ENCODE data around the gene MVB12B. TPM values are rescaled to one million over a fixed set of nuclear protein-coding genes. Genes with fewer than 3 reads are reported as not detected.

Gene MVB12B
- polyA plus RNA-seq, 1 donor from 2014 or later: 39.5 TPM

- Histone ChIP-seq H3K9me2 (ENCODE audit: insufficient read depth, low read length) (no peaks in the 10 kb centered on the region), H3K4me2 (ENCODE audit: low read length) (no peak overlapping the region), H3K27me3 (ENCODE audit: insufficient read depth, low read depth, low read length) (no peaks in the 10 kb centered on the region), H3F3A (ENCODE audit: insufficient read depth, low read length, poor library complexity, severe bottlenecking) (no peaks in the 10 kb centered on the region), H4K20me1 (ENCODE audit: insufficient read depth) (no peaks in the 10 kb centered on the region), H3K4me3 (ENCODE audit: low read length) (no peak overlapping the region), H3K36me3 (ENCODE audit: insufficient read depth, low read length) (no peaks in the 10 kb centered on the region), H3K27ac (ENCODE audit: low read length) (no peak overlapping the region), H3K9ac (ENCODE audit: low read length) (no peak overlapping the region), H2AFZ (ENCODE audit: low read depth, low read length) (no peak overlapping the region), H3K79me2 (replicated peaks; ENCODE audit: insufficient read depth, low read length) (no peaks in the 10 kb centered on the region), H3K9me3 (ENCODE audit: low read length) (no peaks in the 10 kb centered on the region)
- TF ChIP-seq EP300 (conservative IDR thresholded peaks at IDR 0.05; ENCODE audit: poor library complexity, severe bottlenecking) (no peak), SMC3 (conservative IDR thresholded peaks at IDR 0.05; ENCODE audit: poor library complexity) (no peak), REST (IDR thresholded peaks at IDR 0.05; ENCODE audit: borderline replicate concordance) (no peak), MXI1 (conservative IDR thresholded peaks at IDR 0.05; ENCODE audit: poor library complexity, severe bottlenecking) (no peak), POLR2AphosphoS5 (IDR thresholded peaks at IDR 0.05) (no peak), CTCF (IDR thresholded peaks at IDR 0.05; ENCODE audit: poor library complexity, severe bottlenecking) (no peak), TAF1 (IDR thresholded peaks at IDR 0.05; ENCODE audit: low read depth) (no peak), RAD21 (conservative IDR thresholded peaks at IDR 0.05) (no peak), EZH2 (IDR thresholded peaks at IDR 0.05; ENCODE audit: borderline replicate concordance, insufficient read depth, low read length, poor library complexity, severe bottlenecking) (no peak)
These were observed 33.1 kb upstream of the MVB12B start for GRCh38 chr9:126293522-126293889.

GRCh38 chr9:126294331-126295081 lies 32.1 kb upstream of the MVB12B start:
- Histone ChIP-seq H3K9ac (ENCODE audit: low read length) (no peak overlapping the region), H3K79me2 (replicated peaks; ENCODE audit: insufficient read depth, low read length) (no peaks in the 10 kb centered on the region), H2AFZ (ENCODE audit: low read depth, low read length) (no peak overlapping the region), H3K27ac (ENCODE audit: low read length) (no peak overlapping the region), H3K27me3 (ENCODE audit: insufficient read depth, low read depth, low read length) (no peaks in the 10 kb centered on the region), H3F3A (ENCODE audit: insufficient read depth, low read length, poor library complexity, severe bottlenecking) (no peaks in the 10 kb centered on the region), H3K9me3 (ENCODE audit: low read length) (no peaks in the 10 kb centered on the region), H3K4me2 (ENCODE audit: low read length) (no peak overlapping the region), H4K20me1 (ENCODE audit: insufficient read depth) (no peaks in the 10 kb centered on the region), H3K36me3 (ENCODE audit: insufficient read depth, low read length) (no peaks in the 10 kb centered on the region), H3K4me3 (ENCODE audit: low read length) (no peak overlapping the region), H3K9me2 (ENCODE audit: insufficient read depth, low read length) (no peaks in the 10 kb centered on the region)
- TF ChIP-seq EP300 (conservative IDR thresholded peaks at IDR 0.05; ENCODE audit: poor library complexity, severe bottlenecking): no peak
